Measurements from ENCODE around the gene OSBPL7. TPM values are rescaled to one million over a fixed set of nuclear protein-coding genes. Genes with fewer than 3 reads are reported as not detected.

The OSBPL7 gene
- total and polyA plus RNA-seq, 2 donors (not counting 3 experiments of a cell fraction or from before 2014, with no cell fraction given): 16.2 to 29.1 TPM

- Histone ChIP-seq H3K27me3 (ENCODE audit: control insufficient read depth in 2 of 2, insufficient read depth in 2 of 2, low read length in 2 of 2) (peaks cover 1% of the 10 kb centered on the region in 2 experiments), H3K9me3 (replicated peaks; ENCODE audit: control insufficient read depth, insufficient read depth, low read length) (no peaks in the 10 kb centered on the region)
- TF ChIP-seq GATA2 (IDR thresholded peaks at IDR 0.05; ENCODE audit: insufficient read depth, insufficient read length, low read depth, low read length) (no peak), CTCF (IDR thresholded peaks at IDR 0.05; ENCODE audit: extremely low read depth in 1 of 2, insufficient read depth in 1 of 2, low read depth in 1 of 2, low read length in 2 of 2) (peak in 1 of 2 donors; percentile 11), JUN (IDR thresholded peaks at IDR 0.05; ENCODE audit: borderline replicate concordance, insufficient read depth, insufficient read length, low read depth) (no peak), EZH2 (IDR thresholded peaks at IDR 0.05; ENCODE audit: borderline replicate concordance, low read depth, low read length, severe bottlenecking) (no peak), FOS (IDR thresholded peaks at IDR 0.05; ENCODE audit: borderline replicate concordance, insufficient read depth, low read length) (no peak)
These were observed 26.0 kb upstream of the OSBPL7 start for GRCh38 chr17:47847341-47848197.

More at GRCh38 chr17:47847341-47848197, 26.0 kb upstream of the OSBPL7 start:
- Histone ChIP-seq H3K9me1 (replicated peaks; ENCODE audit: control insufficient read depth, extremely low read depth, insufficient read depth, low read length) (no peaks in the 10 kb centered on the region), H3K9ac (replicated peaks; ENCODE audit: extremely low read depth, insufficient read depth, low read length) (no peak overlapping the region), H3K4me3 (replicated peaks in 1 of 3; ENCODE audit: insufficient read depth in 1 of 3, low read depth in 1 of 3, low read length in 3 of 3) (no peak overlapping the region), H4K20me1 (replicated peaks; ENCODE audit: control insufficient read depth, extremely low read depth, insufficient read depth, low read length) (no peaks in the 10 kb centered on the region), H3K4me2 (ENCODE audit: insufficient read depth, low read length) (no peak overlapping the region), H3K4me1 (ENCODE audit: control insufficient read depth, extremely low read depth, insufficient read depth, low read length) (peaks cover 6% of the 10 kb centered on the region), H2AFZ (ENCODE audit: low read depth, low read length) (no peak overlapping the region), H3K79me2 (ENCODE audit: control insufficient read depth, insufficient read depth, low read length) (no peaks in the 10 kb centered on the region), H3K27ac (ENCODE audit: insufficient read depth, low read depth, low read length) (no peak overlapping the region), H3K36me3 (ENCODE audit: control insufficient read depth in 2 of 2, extremely low read depth in 1 of 2, insufficient read depth in 2 of 2, low read length in 2 of 2) (no peaks in the 10 kb centered on the region)
- intact Hi-C loops (cut with micrococcal nuclease) (no loop called here), dilution Hi-C loops (cut with MboI; ENCODE audit: extremely low pct_ligation_motif_present, low sequenced_read_pairs) (no loop called here)
- ChIA-PET CTCF (interaction anchor here (0.5 to 10.2 kb wide), 6 partner anchors 8 to 171 kb away, joined by 3 to 367 read pairs (median 4); partner anchors contain the start of gene CDK5RAP3), POLR2A (no interaction called here)
- FAIRE-seq: no peak
- no TSS peak for BruUV-seq (replicated peaks)
- no peak for DNase-seq (ENCODE audit: low read depth, low spot score)
